GM23338 (cell line): Measurements from ENCODE around the gene SUPT3H. TPM values are rescaled to one million over a fixed set of nuclear protein-coding genes. Genes with fewer than 3 reads are reported as not detected.

Source experiments
- ATAC-seq: fragments of 200-7000 bp; cut with Tn5 transposase; 3 replicates; pipeline ENCODE4 v1.9.1; 2020
- DNase-seq: peaks from one replicate; pipeline ENCODE4 v3.0.0-alpha.2; 2015; ENCODE audit warnings: low spot score
- H2AFZ ChIP-seq: fragments of 200-600 bp; sonication (generic); 2 replicates; pipeline ENCODE4 v1.8.0; 2016; ENCODE audit warnings: antibody characterized with exemption, mild to moderate bottlenecking, moderate library complexity
- H3F3A ChIP-seq: fragments of 200-600 bp; sonication (generic); replicated peaks from 2 replicates; pipeline ENCODE4 v1.8.0; 2017; ENCODE audit warnings: antibody characterized with exemption, mixed run types, low read depth
- H3K27ac ChIP-seq: fragments of 200-600 bp; sonication (generic); 2 replicates; pipeline ENCODE4 v1.6.1; 2016; ENCODE audit warnings: low read depth
- H3K27me3 ChIP-seq: fragments of 200-600 bp; sonication (generic); 2 replicates; pipeline ENCODE4 v1.8.0; 2016; ENCODE audit warnings: mild to moderate bottlenecking, mixed run types, moderate library complexity; ENCODE audit not compliant: insufficient read depth
- H3K36me3 ChIP-seq: fragments of 200-600 bp; sonication (generic); 2 replicates; pipeline ENCODE4 v1.8.0; 2016; ENCODE audit warnings: mild to moderate bottlenecking; ENCODE audit not compliant: insufficient read depth
- H3K4me1 ChIP-seq: fragments of 200-600 bp; sonication (generic); 2 replicates; pipeline ENCODE4 v1.8.0; 2016; ENCODE audit warnings: mild to moderate bottlenecking, moderate library complexity; ENCODE audit not compliant: insufficient read depth
- H3K4me2 ChIP-seq: fragments of 200-600 bp; sonication (generic); 2 replicates; pipeline ENCODE4 v1.7.1; 2017; ENCODE audit warnings: mixed run types
- H3K4me3 ChIP-seq: fragments of 200-600 bp; sonication (generic); 2 replicates; pipeline ENCODE4 v1.6.1; 2016; ENCODE audit warnings: mixed run types
- H3K79me2 ChIP-seq: fragments of 200-600 bp; sonication (generic); replicated peaks from 2 replicates; pipeline ENCODE4 v1.8.0; 2017; ENCODE audit warnings: mild to moderate bottlenecking; ENCODE audit not compliant: insufficient read depth
- H3K9me2 ChIP-seq: fragments of 200-600 bp; sonication (generic); 2 replicates; pipeline ENCODE4 v1.8.0; 2017; ENCODE audit not compliant: insufficient read depth
- H4K20me1 ChIP-seq: fragments of 200-600 bp; sonication (generic); replicated peaks from 2 replicates; pipeline ENCODE4 v1.8.0; 2017; ENCODE audit warnings: mild to moderate bottlenecking; ENCODE audit not compliant: insufficient read depth
- H3K27ac Mint-ChIP-seq: 2 replicates; pipeline ENCODE4 v1.8.0; 2020; ENCODE audit warnings: inconsistent platforms, mild to moderate bottlenecking, moderate library complexity, mixed read lengths
- H3K27me3 Mint-ChIP-seq: 3 replicates; pipeline ENCODE4 v1.8.0; 2022; ENCODE audit warnings: low read depth, mild to moderate bottlenecking, moderate library complexity, mixed read lengths, inconsistent platforms; ENCODE audit not compliant: insufficient read depth, poor library complexity
- H3K36me3 Mint-ChIP-seq: 3 replicates; pipeline ENCODE4 v1.8.0; 2021; ENCODE audit warnings: low read depth, mild to moderate bottlenecking, inconsistent platforms, moderate library complexity, mixed read lengths
- H3K4me1 Mint-ChIP-seq: 3 replicates; pipeline ENCODE4 v1.8.0; 2020; ENCODE audit warnings: mild to moderate bottlenecking, inconsistent platforms, mixed read lengths
- H3K4me3 Mint-ChIP-seq: 3 replicates; pipeline ENCODE4 v1.8.0; 2021; ENCODE audit warnings: moderate library complexity, mild to moderate bottlenecking, inconsistent platforms, mixed read lengths
- H3K9me3 Mint-ChIP-seq: 3 replicates; pipeline ENCODE4 v1.8.0; 2020; ENCODE audit warnings: moderate library complexity, mild to moderate bottlenecking, inconsistent platforms, mixed read lengths
- CREB1 ChIP-seq: fragments of 250-450 bp; sonication (Bioruptor Pico); IDR thresholded peaks from 2 replicates; pipeline ENCODE4 v1.5.0; 2020; ENCODE audit warnings: low read depth, mild to moderate bottlenecking, moderate library complexity
- CTCF ChIP-seq, 2 experiments: fragments of 200-600 bp in 1 of 2; sonication (generic) in 1 of 2; conservative IDR thresholded peaks; 2 replicates each; pipeline versions ENCODE4 v1.5.1 to v1.6.1; 2016 to 2017; ENCODE audit warnings: antibody characterized with exemption in 2 of 2, low read depth in 2 of 2, mild to moderate bottlenecking in 2 of 2, moderate library complexity in 1 of 2
- ETS1 ChIP-seq: IDR thresholded peaks from 2 replicates; pipeline ENCODE4 v1.6.1; 2016; ENCODE audit warnings: antibody characterized with exemption
- EZH2phosphoT487 ChIP-seq: fragments of 200-600 bp; sonication (generic); IDR thresholded peaks from one replicate; pipeline ENCODE4 v1.8.1; 2018; ENCODE audit warnings: antibody characterized with exemption; ENCODE audit not compliant: unreplicated experiment
- NANOG ChIP-seq: IDR thresholded peaks from 2 replicates; pipeline ENCODE4 v1.6.1; 2016; ENCODE audit warnings: antibody characterized with exemption, borderline replicate concordance
- POLR2AphosphoS5 ChIP-seq: IDR thresholded peaks from 2 replicates; pipeline ENCODE4 v1.6.1; 2016; ENCODE audit warnings: antibody characterized with exemption, low read depth
- REST ChIP-seq: IDR thresholded peaks from one replicate; pipeline ENCODE4 v1.6.1; 2018; ENCODE audit warnings: antibody characterized with exemption; ENCODE audit not compliant: unreplicated experiment
- STAT1 ChIP-seq: IDR thresholded peaks from one replicate; pipeline ENCODE4 v1.6.1; 2016; ENCODE audit warnings: antibody characterized with exemption; ENCODE audit not compliant: unreplicated experiment
- ZNF114 ChIP-seq: fragments of 250-450 bp; sonication (Bioruptor Pico); IDR thresholded peaks from 2 replicates; pipeline ENCODE4 v1.5.0; 2020; ENCODE audit warnings: mild to moderate bottlenecking, moderate library complexity
- ZNF331 ChIP-seq: fragments of 250-450 bp; sonication (Bioruptor Pico); IDR thresholded peaks from 2 replicates; pipeline ENCODE4 v1.5.0; 2020; ENCODE audit warnings: low read depth, mild to moderate bottlenecking, moderate library complexity
- ZNF462 ChIP-seq: fragments of 250-450 bp; sonication (Bioruptor Pico); IDR thresholded peaks from 2 replicates; pipeline ENCODE4 v1.5.0; 2020; ENCODE audit warnings: mild to moderate bottlenecking, moderate library complexity
- polyA plus RNA-seq: library from polyadenylated mRNA; unstranded; fragments of >200 nt; fragmentation: Nextera tagmentation; extraction: Ambion mirVana; gene quantifications from 2 replicates; pipeline ENCODE4 v1.2.1, GENCODE V29; 2016
- total RNA-seq: library from RNA; depleted of rRNA; stranded (reverse); fragments of >200 nt; shearing (Covaris generic); gene quantifications from 2 replicates; pipeline ENCODE4 v1.2.3, GENCODE V29; 2014

The SUPT3H gene
- total and polyA plus RNA-seq, 2 experiments from 2014 or later: 11.4 to 30.1 TPM

GRCh38 chr6:44956396-44956795 is 421.3 kb downstream of the SUPT3H start:
- H4K20me1 ChIP-seq: no peaks in the 10 kb centered on the region
- TF ChIP-seq EZH2phosphoT487: no peak
- no peak for TF ChIP-seq NANOG
- TF ChIP-seq CREB1 (CRISPR knock-in tag): no peak
- TF ChIP-seq STAT1: no peak
- TF ChIP-seq REST: no peak
- TF ChIP-seq CTCF (conservative IDR thresholded peaks at IDR 0.05; ENCODE audit: low read depth in 2 of 2): no peak
- no peak for TF ChIP-seq POLR2AphosphoS5
- no peak for TF ChIP-seq ZNF331 (CRISPR knock-in tag)
- TF ChIP-seq ZNF114 (CRISPR knock-in tag): no peak
- TF ChIP-seq ETS1: no peak
- TF ChIP-seq ZNF462 (CRISPR knock-in tag): no peak
- no peaks in the 10 kb centered on the region for H3K36me3 ChIP-seq
- H3K27me3 ChIP-seq: no peaks in the 10 kb centered on the region
- H3K4me1 Mint-ChIP-seq: no peaks in the 10 kb centered on the region
- H2AFZ ChIP-seq: no peak overlapping the region
- H3K4me3 ChIP-seq: no peak overlapping the region
- H3K79me2 ChIP-seq: no peaks in the 10 kb centered on the region
- H3K27me3 Mint-ChIP-seq: no peaks in the 10 kb centered on the region
- H3F3A ChIP-seq: no peaks in the 10 kb centered on the region
- no peak overlapping the region for H3K4me3 Mint-ChIP-seq
- H3K4me1 ChIP-seq: peaks cover 7% of the 10 kb centered on the region; the same call in 1 of the 2 replicates
- no peak overlapping the region for H3K27ac Mint-ChIP-seq
- H3K4me2 ChIP-seq: no peak overlapping the region
- H3K9me2 ChIP-seq: no peaks in the 10 kb centered on the region
- ATAC-seq: no peak
- no peaks in the 10 kb centered on the region for H3K9me3 Mint-ChIP-seq
- H3K36me3 Mint-ChIP-seq: peaks cover 3% of the 10 kb centered on the region; the same call in 1 of the 3 replicates
- no peak overlapping the region for H3K27ac ChIP-seq
- DNase-seq: no peak
